Fibroblast of lung (primary cell): ENCODE measurements around the gene TACR1. TPM values are rescaled to one million over a fixed set of nuclear protein-coding genes. Genes with fewer than 3 reads are reported as not detected.
A peak's percentile ranks its signal among the peaks of the same experiment; 100 is the strongest.

Experiments
- DNase-seq, 2 donors: peaks; one replicate each; pipeline versions ENCODE4 v3.0.0 to v3.0.0-alpha.2; 2010; ENCODE audit warnings: low read depth in 2 of 2
- H2AFZ ChIP-seq: 2 replicates; pipeline ENCODE4 v1.5.1; 2012; ENCODE audit warnings: low read length, control low read depth, inconsistent platforms
- H3K27ac ChIP-seq: 2 replicates; pipeline ENCODE4 v1.5.1; 2011; ENCODE audit warnings: low read length, control low read depth; ENCODE audit not compliant: insufficient read depth
- H3K27me3 ChIP-seq: 2 replicates; pipeline ENCODE4 v1.5.1; 2011; ENCODE audit warnings: mild to moderate bottlenecking, low read length; ENCODE audit not compliant: control insufficient read depth, insufficient read depth
- H3K36me3 ChIP-seq: 2 replicates; pipeline ENCODE4 v1.5.1; 2011; ENCODE audit warnings: low read length; ENCODE audit not compliant: control insufficient read depth, insufficient read depth
- H3K4me1 ChIP-seq: 2 replicates; pipeline ENCODE4 v1.5.1; 2011; ENCODE audit warnings: low read length; ENCODE audit not compliant: control insufficient read depth, insufficient read depth; ENCODE audit errors: extremely low read depth
- H3K4me2 ChIP-seq: 2 replicates; pipeline ENCODE4 v1.5.1; 2011; ENCODE audit warnings: low read length, control low read depth; ENCODE audit not compliant: insufficient read depth; ENCODE audit errors: extremely low read depth
- H3K4me3 ChIP-seq, 4 experiments: fragments of 200-600 bp in 1 of 4; sonication (generic) in 1 of 4; replicated peaks in 1 of 4; 2 replicates each; pipeline ENCODE4 v1.5.1; 2011 to 2016; ENCODE audit warnings: low read length in 4 of 4, low read depth in 3 of 4, mild to moderate bottlenecking in 3 of 4, control low read depth in 2 of 4, inconsistent platforms in 1 of 4, mixed read lengths in 1 of 4; ENCODE audit not compliant: insufficient read depth in 1 of 4; ENCODE audit errors: control extremely low read depth in 1 of 4
- H3K79me2 ChIP-seq: 2 replicates; pipeline ENCODE4 v1.5.1; 2012; ENCODE audit warnings: mild to moderate bottlenecking, low read length, inconsistent platforms; ENCODE audit not compliant: control insufficient read depth, insufficient read depth
- H3K9ac ChIP-seq: 2 replicates; pipeline ENCODE4 v1.5.1; 2011; ENCODE audit warnings: mild to moderate bottlenecking, low read length, control low read depth; ENCODE audit not compliant: insufficient read depth
- H3K9me3 ChIP-seq: 2 replicates; pipeline ENCODE4 v1.5.1; 2012; ENCODE audit warnings: low read depth, low read length; ENCODE audit not compliant: control insufficient read depth, insufficient read depth
- H4K20me1 ChIP-seq: 2 replicates; pipeline ENCODE4 v1.5.1; 2011; ENCODE audit warnings: low read length; ENCODE audit not compliant: control insufficient read depth, insufficient read depth; ENCODE audit errors: extremely low read depth
- EZH2 ChIP-seq: IDR thresholded peaks from 2 replicates; pipeline ENCODE4 v1.5.1; 2012; ENCODE audit warnings: low read length, control low read depth, mild to moderate bottlenecking; ENCODE audit errors: missing control alignments
- polyA plus RNA-seq, 2 donors: library from polyadenylated mRNA; depleted of rRNA in 1 of 2; stranded (reverse) in 1 of 2; unstranded in 1 of 2; fragments of >200 nt; gene quantifications; 2 replicates each; pipeline ENCODE4 v1.2.1, GENCODE V29; 2011 to 2012; ENCODE audit warnings: missing spikeins in 1 of 2
- total RNA-seq: library from RNA; depleted of rRNA; stranded (reverse); fragments of >200 nt; gene quantifications from 2 replicates; pipeline ENCODE4 v1.2.1, GENCODE V29; 2014
- TF ChIP-seq, protein P1 (sequence below), 2 donors: IDR thresholded peaks in 1 of 2; conservative IDR thresholded peaks in 1 of 2; 1 replicate in 1 of 2; 2 replicates in 1 of 2; pipeline ENCODE4 v1.5.1; 2011 to 2012; ENCODE audit warnings: low read length in 2 of 2, control low read depth in 1 of 2, inconsistent platforms in 1 of 2, low read depth in 1 of 2, mild to moderate bottlenecking in 1 of 2

Gene TACR1
- total and polyA plus RNA-seq, 2 donors (not counting 1 experiment from before 2014, with no cell fraction given): 0.05 to 0.17 TPM

- Histone ChIP-seq H3K79me2 (no peaks in the 10 kb centered on the region), H4K20me1 (no peaks in the 10 kb centered on the region), H3K4me2 (no peak overlapping the region), H3K4me1 (peaks cover 4% of the 10 kb centered on the region), H3K36me3 (no peaks in the 10 kb centered on the region), H3K27ac (no peak overlapping the region), H3K9ac (no peak overlapping the region), H3K27me3 (no peaks in the 10 kb centered on the region), H2AFZ (no peak overlapping the region), H3K9me3 (no peaks in the 10 kb centered on the region), H3K4me3 (no peak overlapping the region)
- peak; percentile 20 to 23 for DNase-seq
- TF ChIP-seq EZH2: no peak
- TF ChIP-seq, protein P1, sequence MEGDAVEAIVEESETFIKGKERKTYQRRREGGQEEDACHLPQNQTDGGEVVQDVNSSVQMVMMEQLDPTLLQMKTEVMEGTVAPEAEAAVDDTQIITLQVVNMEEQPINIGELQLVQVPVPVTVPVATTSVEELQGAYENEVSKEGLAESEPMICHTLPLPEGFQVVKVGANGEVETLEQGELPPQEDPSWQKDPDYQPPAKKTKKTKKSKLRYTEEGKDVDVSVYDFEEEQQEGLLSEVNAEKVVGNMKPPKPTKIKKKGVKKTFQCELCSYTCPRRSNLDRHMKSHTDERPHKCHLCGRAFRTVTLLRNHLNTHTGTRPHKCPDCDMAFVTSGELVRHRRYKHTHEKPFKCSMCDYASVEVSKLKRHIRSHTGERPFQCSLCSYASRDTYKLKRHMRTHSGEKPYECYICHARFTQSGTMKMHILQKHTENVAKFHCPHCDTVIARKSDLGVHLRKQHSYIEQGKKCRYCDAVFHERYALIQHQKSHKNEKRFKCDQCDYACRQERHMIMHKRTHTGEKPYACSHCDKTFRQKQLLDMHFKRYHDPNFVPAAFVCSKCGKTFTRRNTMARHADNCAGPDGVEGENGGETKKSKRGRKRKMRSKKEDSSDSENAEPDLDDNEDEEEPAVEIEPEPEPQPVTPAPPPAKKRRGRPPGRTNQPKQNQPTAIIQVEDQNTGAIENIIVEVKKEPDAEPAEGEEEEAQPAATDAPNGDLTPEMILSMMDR (conservative IDR thresholded peaks at IDR 0.05 in 1 of 2, IDR thresholded peaks at IDR 0.05 in 1 of 2; ENCODE audit: low read depth in 1 of 2, low read length in 2 of 2): no peak
Measured at GRCh38 chr2:75068546-75068945, 130.8 kb downstream of the TACR1 start.

DNA sequence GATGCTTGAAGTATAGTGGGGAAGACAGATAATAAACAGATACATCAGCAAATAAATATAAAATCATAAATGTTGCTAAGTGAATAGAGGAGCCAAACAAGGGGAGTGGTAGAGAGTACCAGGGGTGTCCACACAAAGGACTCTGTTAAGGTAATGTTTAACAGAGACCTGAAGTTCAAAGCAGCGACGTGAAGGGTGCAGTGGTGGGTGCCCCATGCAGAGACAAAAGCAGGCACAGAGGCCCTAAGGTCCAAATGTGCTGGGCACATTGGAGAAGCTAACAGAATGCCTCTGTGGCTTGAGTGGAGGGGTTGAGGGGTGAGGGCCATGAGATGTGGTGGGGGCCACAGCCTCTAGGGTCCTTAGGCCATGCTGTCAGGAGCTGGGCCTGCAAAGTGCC lies 131.8 kb downstream of the TACR1 start:
- H3K9me3 ChIP-seq: no peaks in the 10 kb centered on the region
- no peak overlapping the region for H3K9ac ChIP-seq
- H3K27ac ChIP-seq: no peak overlapping the region
- H4K20me1 ChIP-seq: no peaks in the 10 kb centered on the region
- no peaks in the 10 kb centered on the region for H3K27me3 ChIP-seq
- no peak for TF ChIP-seq EZH2
- TF ChIP-seq, protein P1 (conservative IDR thresholded peaks at IDR 0.05 in 1 of 2, IDR thresholded peaks at IDR 0.05 in 1 of 2; ENCODE audit: low read depth in 1 of 2, low read length in 2 of 2): no peak
- no peak overlapping the region for H3K4me2 ChIP-seq
- DNase-seq: no peak
- H3K36me3 ChIP-seq: no peaks in the 10 kb centered on the region
- H3K79me2 ChIP-seq: no peaks in the 10 kb centered on the region
- no peak overlapping the region for H3K4me3 ChIP-seq
- H2AFZ ChIP-seq: no peak overlapping the region
- H3K4me1 ChIP-seq: peaks cover 4% of the 10 kb centered on the region

- Histone ChIP-seq H3K4me2 (no peak overlapping the region), H3K79me2 (no peaks in the 10 kb centered on the region), H2AFZ (no peak overlapping the region), H3K9ac (no peak overlapping the region), H3K36me3 (no peaks in the 10 kb centered on the region), H3K27ac (no peak overlapping the region), H3K27me3 (no peaks in the 10 kb centered on the region), H3K9me3 (no peaks in the 10 kb centered on the region), H4K20me1 (no peaks in the 10 kb centered on the region), H3K4me1 (peaks cover 4% of the 10 kb centered on the region), H3K4me3 (no peak overlapping the region)
- no peak for DNase-seq
- TF ChIP-seq, protein P1 (conservative IDR thresholded peaks at IDR 0.05 in 1 of 2, IDR thresholded peaks at IDR 0.05 in 1 of 2; ENCODE audit: low read depth in 1 of 2, low read length in 2 of 2): no peak
- TF ChIP-seq EZH2: no peak
Measured at GRCh38 chr2:75066121-75066902, 133.0 kb downstream of the TACR1 start.
